ENCODE data around the gene FOXP1. TPM values are rescaled to one million over a fixed set of nuclear protein-coding genes. Genes with fewer than 3 reads are reported as not detected.
A peak's percentile ranks its signal among the peaks of the same experiment; 100 is the strongest.

Gene FOXP1
- total and polyA plus RNA-seq, 2 of the 13 experiments (the other 11 are each of a cell fraction or from before 2014, with no cell fraction given) = 40.4 to 59.0 TPM

DNA sequence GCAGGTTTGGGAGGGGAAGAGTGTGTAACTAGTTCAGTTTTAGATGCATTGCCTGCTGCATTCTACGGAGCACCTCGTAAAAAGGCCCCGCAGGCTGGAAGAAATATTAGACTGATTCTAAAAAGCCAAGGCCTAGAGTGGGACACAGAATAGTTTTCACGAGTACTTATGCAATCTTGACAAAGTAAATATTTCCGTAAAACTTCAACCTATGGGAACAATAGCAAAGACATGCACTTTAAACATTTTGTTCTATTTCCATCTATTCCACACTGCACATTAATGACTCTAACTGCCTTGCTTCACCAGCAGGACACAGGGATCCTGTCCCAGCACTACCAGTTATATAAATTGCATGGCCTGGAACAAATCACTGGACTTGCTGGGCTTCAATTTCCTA is 260.0 kb downstream of the FOXP1 start (continued):
- TF ChIP-seq, protein P1, sequence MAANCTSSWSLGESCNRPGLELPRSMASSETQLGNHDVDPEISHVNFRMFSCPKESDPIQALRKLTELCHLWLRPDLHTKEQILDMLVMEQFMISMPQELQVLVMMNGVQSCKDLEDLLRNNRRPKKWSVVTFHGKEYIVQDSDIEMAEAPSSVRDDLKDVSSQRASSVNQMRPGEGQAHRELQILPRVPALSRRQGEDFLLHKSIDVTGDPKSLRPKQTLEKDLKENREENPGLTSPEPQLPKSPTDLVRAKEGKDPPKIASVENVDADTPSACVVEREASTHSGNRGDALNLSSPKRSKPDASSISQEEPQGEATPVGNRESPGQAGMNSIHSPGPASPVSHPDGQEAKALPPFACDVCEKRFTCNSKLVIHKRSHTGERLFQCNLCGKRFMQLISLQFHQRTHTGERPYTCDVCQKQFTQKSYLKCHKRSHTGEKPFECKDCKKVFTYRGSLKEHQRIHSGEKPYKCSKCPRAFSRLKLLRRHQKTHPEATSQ (CRISPR knock-in tag; IDR thresholded peaks at IDR 0.05; ENCODE audit: borderline replicate concordance) = no peak
- TF ChIP-seq SKI (IDR thresholded peaks at IDR 0.05; ENCODE audit: partially characterized antibody) = no peak
- no peak for TF ChIP-seq ZNF563 (CRISPR knock-in tag; IDR thresholded peaks at IDR 0.05)
- TF ChIP-seq ZNF205 (CRISPR knock-in tag; IDR thresholded peaks at IDR 0.05) = no peak
- no peak for TF ChIP-seq ZNF451 (CRISPR knock-in tag; IDR thresholded peaks at IDR 0.05)
- TF ChIP-seq SMAD3 (CRISPR knock-in tag; IDR thresholded peaks at IDR 0.05) = no peak
- no peak for TF ChIP-seq ZNF773 (CRISPR knock-in tag; IDR thresholded peaks at IDR 0.05; ENCODE audit: borderline replicate concordance)
- no peak for TF ChIP-seq TCF7L2 (IDR thresholded peaks at IDR 0.05; ENCODE audit: low read depth, low read length)
- 0 out of 2 replicates have a peak, but pooled peaks have one; percentile 22 for TF ChIP-seq MIXL1 (CRISPR knock-in tag; IDR thresholded peaks at IDR 0.05)
- no peak for TF ChIP-seq ZNF530 (CRISPR knock-in tag; IDR thresholded peaks at IDR 0.05; ENCODE audit: low read depth)
- TF ChIP-seq SOX6 (IDR thresholded peaks at IDR 0.05) = no peak
- TF ChIP-seq SOX6 (CRISPR knock-in tag; IDR thresholded peaks at IDR 0.05) = peak; percentile 93
- TF ChIP-seq, protein P2, sequence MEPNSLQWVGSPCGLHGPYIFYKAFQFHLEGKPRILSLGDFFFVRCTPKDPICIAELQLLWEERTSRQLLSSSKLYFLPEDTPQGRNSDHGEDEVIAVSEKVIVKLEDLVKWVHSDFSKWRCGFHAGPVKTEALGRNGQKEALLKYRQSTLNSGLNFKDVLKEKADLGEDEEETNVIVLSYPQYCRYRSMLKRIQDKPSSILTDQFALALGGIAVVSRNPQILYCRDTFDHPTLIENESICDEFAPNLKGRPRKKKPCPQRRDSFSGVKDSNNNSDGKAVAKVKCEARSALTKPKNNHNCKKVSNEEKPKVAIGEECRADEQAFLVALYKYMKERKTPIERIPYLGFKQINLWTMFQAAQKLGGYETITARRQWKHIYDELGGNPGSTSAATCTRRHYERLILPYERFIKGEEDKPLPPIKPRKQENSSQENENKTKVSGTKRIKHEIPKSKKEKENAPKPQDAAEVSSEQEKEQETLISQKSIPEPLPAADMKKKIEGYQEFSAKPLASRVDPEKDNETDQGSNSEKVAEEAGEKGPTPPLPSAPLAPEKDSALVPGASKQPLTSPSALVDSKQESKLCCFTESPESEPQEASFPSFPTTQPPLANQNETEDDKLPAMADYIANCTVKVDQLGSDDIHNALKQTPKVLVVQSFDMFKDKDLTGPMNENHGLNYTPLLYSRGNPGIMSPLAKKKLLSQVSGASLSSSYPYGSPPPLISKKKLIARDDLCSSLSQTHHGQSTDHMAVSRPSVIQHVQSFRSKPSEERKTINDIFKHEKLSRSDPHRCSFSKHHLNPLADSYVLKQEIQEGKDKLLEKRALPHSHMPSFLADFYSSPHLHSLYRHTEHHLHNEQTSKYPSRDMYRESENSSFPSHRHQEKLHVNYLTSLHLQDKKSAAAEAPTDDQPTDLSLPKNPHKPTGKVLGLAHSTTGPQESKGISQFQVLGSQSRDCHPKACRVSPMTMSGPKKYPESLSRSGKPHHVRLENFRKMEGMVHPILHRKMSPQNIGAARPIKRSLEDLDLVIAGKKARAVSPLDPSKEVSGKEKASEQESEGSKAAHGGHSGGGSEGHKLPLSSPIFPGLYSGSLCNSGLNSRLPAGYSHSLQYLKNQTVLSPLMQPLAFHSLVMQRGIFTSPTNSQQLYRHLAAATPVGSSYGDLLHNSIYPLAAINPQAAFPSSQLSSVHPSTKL (CRISPR knock-in tag; IDR thresholded peaks at IDR 0.05) = peak; percentile 82
- TF ChIP-seq, protein P3, sequence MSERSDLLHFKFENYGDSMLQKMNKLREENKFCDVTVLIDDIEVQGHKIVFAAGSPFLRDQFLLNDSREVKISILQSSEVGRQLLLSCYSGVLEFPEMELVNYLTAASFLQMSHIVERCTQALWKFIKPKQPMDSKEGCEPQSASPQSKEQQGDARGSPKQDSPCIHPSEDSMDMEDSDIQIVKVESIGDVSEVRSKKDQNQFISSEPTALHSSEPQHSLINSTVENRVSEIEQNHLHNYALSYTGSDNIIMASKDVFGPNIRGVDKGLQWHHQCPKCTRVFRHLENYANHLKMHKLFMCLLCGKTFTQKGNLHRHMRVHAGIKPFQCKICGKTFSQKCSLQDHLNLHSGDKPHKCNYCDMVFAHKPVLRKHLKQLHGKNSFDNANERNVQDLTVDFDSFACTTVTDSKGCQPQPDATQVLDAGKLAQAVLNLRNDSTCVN (CRISPR knock-in tag; IDR thresholded peaks at IDR 0.05; ENCODE audit: borderline replicate concordance) = no peak
- no peak for TF ChIP-seq ZSCAN25 (CRISPR knock-in tag; IDR thresholded peaks at IDR 0.05)
- TF ChIP-seq FOXA3 (CRISPR knock-in tag; IDR thresholded peaks at IDR 0.05) = peak; percentile 62
- TF ChIP-seq, protein P4, sequence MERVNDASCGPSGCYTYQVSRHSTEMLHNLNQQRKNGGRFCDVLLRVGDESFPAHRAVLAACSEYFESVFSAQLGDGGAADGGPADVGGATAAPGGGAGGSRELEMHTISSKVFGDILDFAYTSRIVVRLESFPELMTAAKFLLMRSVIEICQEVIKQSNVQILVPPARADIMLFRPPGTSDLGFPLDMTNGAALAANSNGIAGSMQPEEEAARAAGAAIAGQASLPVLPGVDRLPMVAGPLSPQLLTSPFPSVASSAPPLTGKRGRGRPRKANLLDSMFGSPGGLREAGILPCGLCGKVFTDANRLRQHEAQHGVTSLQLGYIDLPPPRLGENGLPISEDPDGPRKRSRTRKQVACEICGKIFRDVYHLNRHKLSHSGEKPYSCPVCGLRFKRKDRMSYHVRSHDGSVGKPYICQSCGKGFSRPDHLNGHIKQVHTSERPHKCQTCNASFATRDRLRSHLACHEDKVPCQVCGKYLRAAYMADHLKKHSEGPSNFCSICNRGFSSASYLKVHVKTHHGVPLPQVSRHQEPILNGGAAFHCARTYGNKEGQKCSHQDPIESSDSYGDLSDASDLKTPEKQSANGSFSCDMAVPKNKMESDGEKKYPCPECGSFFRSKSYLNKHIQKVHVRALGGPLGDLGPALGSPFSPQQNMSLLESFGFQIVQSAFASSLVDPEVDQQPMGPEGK (CRISPR knock-in tag; IDR thresholded peaks at IDR 0.05) = no peak
- TF ChIP-seq, protein P5, sequence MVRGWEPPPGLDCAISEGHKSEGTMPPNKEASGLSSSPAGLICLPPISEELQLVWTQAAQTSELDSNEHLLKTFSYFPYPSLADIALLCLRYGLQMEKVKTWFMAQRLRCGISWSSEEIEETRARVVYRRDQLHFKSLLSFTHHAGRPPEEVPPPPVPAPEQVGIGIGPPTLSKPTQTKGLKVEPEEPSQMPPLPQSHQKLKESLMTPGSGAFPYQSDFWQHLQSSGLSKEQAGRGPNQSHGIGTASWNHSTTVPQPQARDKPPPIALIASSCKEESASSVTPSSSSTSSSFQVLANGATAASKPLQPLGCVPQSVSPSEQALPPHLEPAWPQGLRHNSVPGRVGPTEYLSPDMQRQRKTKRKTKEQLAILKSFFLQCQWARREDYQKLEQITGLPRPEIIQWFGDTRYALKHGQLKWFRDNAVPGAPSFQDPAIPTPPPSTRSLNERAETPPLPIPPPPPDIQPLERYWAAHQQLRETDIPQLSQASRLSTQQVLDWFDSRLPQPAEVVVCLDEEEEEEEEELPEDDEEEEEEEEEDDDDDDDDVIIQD (CRISPR knock-in tag; IDR thresholded peaks at IDR 0.05; ENCODE audit: low read depth) = peak; percentile 81; the same call in 1 of the 2 replicates
- no peak for TF ChIP-seq MAFK (conservative IDR thresholded peaks at IDR 0.05 in 1 of 2, IDR thresholded peaks at IDR 0.05 in 1 of 2; ENCODE audit: low read length in 2 of 2)
- TF ChIP-seq, protein P6, sequence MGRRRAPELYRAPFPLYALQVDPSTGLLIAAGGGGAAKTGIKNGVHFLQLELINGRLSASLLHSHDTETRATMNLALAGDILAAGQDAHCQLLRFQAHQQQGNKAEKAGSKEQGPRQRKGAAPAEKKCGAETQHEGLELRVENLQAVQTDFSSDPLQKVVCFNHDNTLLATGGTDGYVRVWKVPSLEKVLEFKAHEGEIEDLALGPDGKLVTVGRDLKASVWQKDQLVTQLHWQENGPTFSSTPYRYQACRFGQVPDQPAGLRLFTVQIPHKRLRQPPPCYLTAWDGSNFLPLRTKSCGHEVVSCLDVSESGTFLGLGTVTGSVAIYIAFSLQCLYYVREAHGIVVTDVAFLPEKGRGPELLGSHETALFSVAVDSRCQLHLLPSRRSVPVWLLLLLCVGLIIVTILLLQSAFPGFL (CRISPR knock-in tag; IDR thresholded peaks at IDR 0.05) = no peak
